IMR-90 (cell line): Measurements from ENCODE around the gene RUFY4. TPM values are rescaled to one million over a fixed set of nuclear protein-coding genes. Genes with fewer than 3 reads are reported as not detected.

Experiments
- ATAC-seq: fragments of 200-7000 bp; cut with Tn5 transposase; 2 replicates; pipeline ENCODE4 v1.9.1; 2020; ENCODE audit warnings: low read depth, mild to moderate bottlenecking, moderate library complexity
- BruUV-seq: library from RNA; stranded (reverse); fragments of 400-500 nt; replicated peaks from 2 replicates; lab custom pipeline; 2021; lab: Mats Ljungman, UMichigan
- CTCF ChIA-PET: fragments of 300-600 bp; formaldehyde crosslinking; extraction: SDS; loops from one replicate; lab custom pipeline; 2021; ENCODE audit warnings: antibody characterized with exemption; lab: Yijun Ruan, JAX
- POLR2A ChIA-PET: fragments of 300-600 bp; sonication (Branson Sonifier 250); formaldehyde crosslinking; loops from one replicate; lab custom pipeline; 2022; ENCODE audit warnings: antibody characterized with exemption; ENCODE audit not compliant: unreplicated experiment; lab: Charles Lee
- DNase-seq: peaks from one replicate; pipeline ENCODE4 v3.0.0; 2013
- H2AFZ ChIP-seq: replicated peaks from 2 replicates; pipeline ENCODE3; 2013; ENCODE audit warnings: low read length, mild to moderate bottlenecking; ENCODE audit not compliant: poor library complexity
- H2AK5ac ChIP-seq: 2 replicates; pipeline ENCODE4 v1.6.1; 2013; ENCODE audit warnings: low read depth, low read length, inconsistent platforms
- H2AK9ac ChIP-seq: replicated peaks from 2 replicates; pipeline ENCODE3; 2013; ENCODE audit warnings: mild to moderate bottlenecking, low read depth, low read length, moderate library complexity; ENCODE audit not compliant: poor library complexity
- H2BK120ac ChIP-seq: 2 replicates; pipeline ENCODE4 v1.6.1; 2013; ENCODE audit warnings: low read depth, low read length, inconsistent platforms
- H2BK15ac ChIP-seq: 3 replicates; pipeline ENCODE4 v1.6.1; 2013; ENCODE audit warnings: low read depth, low read length, inconsistent platforms
- H2BK20ac ChIP-seq: 2 replicates; pipeline ENCODE4 v1.6.1; 2013; ENCODE audit warnings: low read depth, mild to moderate bottlenecking, inconsistent platforms, low read length, moderate library complexity
- H2BK5ac ChIP-seq: 2 replicates; pipeline ENCODE4 v1.6.1; 2013; ENCODE audit warnings: mild to moderate bottlenecking, low read depth, low read length, inconsistent platforms; ENCODE audit not compliant: poor library complexity, severe bottlenecking
- H3K14ac ChIP-seq: replicated peaks from 2 replicates; pipeline ENCODE4 v1.6.1; 2013; ENCODE audit warnings: low read depth, low read length, inconsistent platforms
- H3K18ac ChIP-seq: 2 replicates; pipeline ENCODE4 v1.6.1; 2013; ENCODE audit warnings: low read depth, low read length, control low read depth
- H3K23ac ChIP-seq: 2 replicates; pipeline ENCODE4 v1.6.1; 2013; ENCODE audit warnings: low read depth, low read length, inconsistent platforms
- H3K27ac ChIP-seq: 2 replicates; pipeline ENCODE4 v1.5.1; 2013; ENCODE audit warnings: mild to moderate bottlenecking, control low read depth, low read length; ENCODE audit not compliant: insufficient read depth
- H3K27me3 ChIP-seq: 2 replicates; pipeline ENCODE4 v1.6.1; 2013; ENCODE audit warnings: low read length; ENCODE audit not compliant: control insufficient read depth, insufficient read depth
- H3K36me3 ChIP-seq: 2 replicates; pipeline ENCODE4 v1.6.1; 2013; ENCODE audit warnings: low read length, mixed read lengths; ENCODE audit not compliant: control insufficient read depth, insufficient read depth
- H3K4ac ChIP-seq: 2 replicates; pipeline ENCODE4 v1.6.1; 2013; ENCODE audit warnings: low read depth, low read length, inconsistent platforms
- H3K4me1 ChIP-seq: 2 replicates; pipeline ENCODE4 v1.6.1; 2013; ENCODE audit warnings: low read length, mixed read lengths; ENCODE audit not compliant: control insufficient read depth, insufficient read depth
- H3K4me2 ChIP-seq: 2 replicates; pipeline ENCODE4 v1.6.1; 2013; ENCODE audit warnings: low read depth, mild to moderate bottlenecking, control low read depth, low read length, moderate library complexity
- H3K4me3 ChIP-seq: 2 replicates; pipeline ENCODE4 v1.5.1; 2013; ENCODE audit warnings: low read depth, mild to moderate bottlenecking, control low read depth, low read length, moderate library complexity; ENCODE audit not compliant: insufficient read depth
- H3K56ac ChIP-seq: 2 replicates; pipeline ENCODE4 v1.6.1; 2013; ENCODE audit warnings: low read length, inconsistent platforms; ENCODE audit not compliant: insufficient read depth; ENCODE audit errors: extremely low read depth
- H3K79me1 ChIP-seq, 2 experiments: 2 replicates each; pipeline ENCODE4 v1.6.1; 2013; ENCODE audit warnings: low read length in 2 of 2, inconsistent platforms in 1 of 2, low read depth in 1 of 2
- H3K9ac ChIP-seq: 2 replicates; pipeline ENCODE4 v1.6.1; 2013; ENCODE audit warnings: low read depth, low read length, control low read depth
- H3K9me1 ChIP-seq: 2 replicates; pipeline ENCODE4 v1.6.1; 2013; ENCODE audit warnings: low read length, inconsistent platforms; ENCODE audit not compliant: insufficient read depth
- H3K9me3 ChIP-seq: 2 replicates; pipeline ENCODE4 v1.6.1; 2013; ENCODE audit warnings: low read length; ENCODE audit not compliant: control insufficient read depth, insufficient read depth
- H4K20me1 ChIP-seq: 2 replicates; pipeline ENCODE4 v1.6.1; 2013; ENCODE audit warnings: low read length, inconsistent platforms; ENCODE audit not compliant: insufficient read depth
- H4K5ac ChIP-seq: 2 replicates; pipeline ENCODE4 v1.6.1; 2013; ENCODE audit warnings: mild to moderate bottlenecking, low read depth, low read length, control low read depth
- H4K8ac ChIP-seq, 2 experiments: 2 replicates each; pipeline ENCODE4 v1.6.1; 2013; ENCODE audit warnings: low read depth in 2 of 2, low read length in 2 of 2, control low read depth in 1 of 2, inconsistent platforms in 1 of 2
- H4K91ac ChIP-seq: 2 replicates; pipeline ENCODE4 v1.6.1; 2013; ENCODE audit warnings: low read depth, low read length, inconsistent platforms; ENCODE audit not compliant: insufficient read depth
- CHD1 ChIP-seq: IDR thresholded peaks from 2 replicates; pipeline ENCODE4 v1.6.1; 2012; ENCODE audit warnings: low read depth, low read length, improper control_type of control experiment
- MAFK ChIP-seq: IDR thresholded peaks from 2 replicates; pipeline ENCODE4 v1.6.1; 2012; ENCODE audit warnings: low read depth, low read length, improper control_type of control experiment
- MAZ ChIP-seq: IDR thresholded peaks from 2 replicates; pipeline ENCODE4 v1.6.1; 2012; ENCODE audit warnings: low read depth, mild to moderate bottlenecking, low read length, improper control_type of control experiment, moderate library complexity, borderline replicate concordance
- RAD21 ChIP-seq: IDR thresholded peaks from 2 replicates; pipeline ENCODE4 v1.6.1; 2012; ENCODE audit warnings: low read length, improper control_type of control experiment
- WGBS, 2 experiments: methylation state at CpG; one replicate each; pipeline versions ENCODE4 v1.1.5 to v1.1.7; 2013; ENCODE audit warnings: missing lambda C conversion rate in 2 of 2; ENCODE audit not compliant: insufficient read length in 1 of 2; ENCODE audit errors: extremely low coverage in 2 of 2; 5-methylcytosine and 5-hydroxymethylcytosine counted together
- dilution Hi-C: fragments of 300-500 bp; cut with HindIII; formaldehyde crosslinking; loops from one replicate; pipeline ENCODE4 v1.14.3; 2018; ENCODE audit warnings: low sequenced_read_pairs; ENCODE audit not compliant: unreplicated experiment
- in situ Hi-C: fragments of 300-500 bp; cut with MboI; formaldehyde crosslinking; loops from 3 replicates; pipeline ENCODE4 v1.14.3; 2019; ENCODE audit warnings: low sequenced_read_pairs, inconsistent platforms, mixed read lengths
- intact Hi-C: fragments of 100-400 bp; cut with micrococcal nuclease; formaldehyde crosslinking; loops from 2 replicates; pipeline ENCODE4 v1.10.0; 2022
- polyA plus RNA-seq, 3 experiments: library from polyadenylated mRNA; depleted of rRNA; stranded (reverse); fragments of >200 nt; gene quantifications; 2 replicates each; pipeline ENCODE4 v1.2.3, GENCODE V29; 2012; ENCODE audit warnings: low replicate concordance in 1 of 3
- total RNA-seq: library from RNA; depleted of rRNA; stranded (reverse); fragments of >200 nt; gene quantifications from 2 replicates; pipeline ENCODE4 v1.2.3, GENCODE V29; 2012

Gene RUFY4
- total and polyA plus RNA-seq, 2 of the 4 experiments (the other 2 are of a cell fraction): not detected

GRCh38 chr2:218035463-218036100 lies 33.5 kb upstream of the RUFY4 start:
- Histone ChIP-seq H3K27me3 (peaks cover 47% of the 10 kb centered on the region), H4K91ac (no peak overlapping the region), H3K4me2 (no peak overlapping the region), H3K56ac (no peak overlapping the region), H2BK120ac (no peak overlapping the region), H3K79me1 (no peaks in the 10 kb centered on the region), H3K4ac (no peak overlapping the region), H3K18ac (no peak overlapping the region), H2AFZ (no peak overlapping the region), H3K9ac (no peak overlapping the region), H4K20me1 (peaks cover 3% of the 10 kb centered on the region; the same call in 1 of the 2 replicates), H3K36me3 (no peaks in the 10 kb centered on the region), H2BK15ac (no peak overlapping the region), H2BK5ac (no peak overlapping the region), H3K27ac (no peak overlapping the region), H3K9me1 (peaks cover 16% of the 10 kb centered on the region), H3K4me1 (no peaks in the 10 kb centered on the region), H3K9me3 (no peaks in the 10 kb centered on the region), H2BK20ac (no peak overlapping the region), H3K23ac (no peak overlapping the region), H2AK9ac (no peak overlapping the region), H4K8ac (no peak overlapping the region), H3K14ac (no peak overlapping the region), H4K5ac (no peak overlapping the region), H2AK5ac (no peak overlapping the region), H3K4me3 (no peak overlapping the region)
- no peak for DNase-seq
- dilution Hi-C loops: no loop called here
- no CpG with 5 or more reads among the region's 12 CpGs for WGBS, 2 experiments
- intact Hi-C loops: no loop called here
- in situ Hi-C loops: loop anchor here (10.0 kb wide), 1 partner anchor 241 kb away; no protein-coding TSS in a partner anchor
- BruUV-seq: no TSS peak
- ChIA-PET POLR2A (no interaction called here), CTCF (no interaction called here)
- no peak for TF ChIP-seq CHD1
- TF ChIP-seq RAD21: no peak
- no peak for TF ChIP-seq MAFK
- TF ChIP-seq MAZ: no peak
- no peak for ATAC-seq
